ENCODE results near the gene HYAL3. TPM values are rescaled to one million over a fixed set of nuclear protein-coding genes. Genes with fewer than 3 reads are reported as not detected.

Gene HYAL3
- polyA plus RNA-seq, 1 donor from 2014 or later, result 9.1 TPM

DNA sequence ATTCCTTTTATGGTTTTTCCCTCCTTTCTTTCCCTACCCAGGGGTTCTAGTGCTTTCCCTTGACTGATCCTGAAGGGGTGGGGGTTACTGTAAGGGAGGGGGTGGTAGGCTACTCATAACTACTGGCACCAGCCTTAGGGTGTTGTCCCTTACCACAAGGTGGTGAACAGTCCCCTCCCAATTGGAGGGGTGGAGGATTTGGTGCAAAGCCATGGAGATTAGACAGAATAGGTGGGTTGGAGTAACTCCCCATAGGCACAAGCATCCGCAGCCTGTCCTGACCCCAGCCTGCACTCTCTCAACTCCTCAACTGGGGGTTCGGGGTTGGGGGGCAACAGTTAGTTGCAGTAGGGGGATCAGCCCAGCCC is 25.9 kb upstream of the HYAL3 start:
- no peaks in the 10 kb centered on the region for H3F3A ChIP-seq (ENCODE audit: insufficient read depth, low read length, poor library complexity, severe bottlenecking)
- H3K27me3 ChIP-seq (ENCODE audit: insufficient read depth, low read depth, low read length), result no peaks in the 10 kb centered on the region
- no peak overlapping the region for H3K4me3 ChIP-seq (ENCODE audit: low read length)
- no peak overlapping the region for H3K4me2 ChIP-seq (ENCODE audit: low read length)
- no peaks in the 10 kb centered on the region for H3K36me3 ChIP-seq (ENCODE audit: insufficient read depth, low read length)
- TF ChIP-seq CTCF (IDR thresholded peaks at IDR 0.05; ENCODE audit: poor library complexity, severe bottlenecking) (no peak), MXI1 (conservative IDR thresholded peaks at IDR 0.05; ENCODE audit: poor library complexity, severe bottlenecking) (no peak), SMC3 (conservative IDR thresholded peaks at IDR 0.05; ENCODE audit: poor library complexity) (no peak), TAF1 (IDR thresholded peaks at IDR 0.05; ENCODE audit: low read depth) (no peak), EZH2 (IDR thresholded peaks at IDR 0.05; ENCODE audit: borderline replicate concordance, insufficient read depth, low read length, poor library complexity, severe bottlenecking) (no peak)
- TF ChIP-seq, protein P1, sequence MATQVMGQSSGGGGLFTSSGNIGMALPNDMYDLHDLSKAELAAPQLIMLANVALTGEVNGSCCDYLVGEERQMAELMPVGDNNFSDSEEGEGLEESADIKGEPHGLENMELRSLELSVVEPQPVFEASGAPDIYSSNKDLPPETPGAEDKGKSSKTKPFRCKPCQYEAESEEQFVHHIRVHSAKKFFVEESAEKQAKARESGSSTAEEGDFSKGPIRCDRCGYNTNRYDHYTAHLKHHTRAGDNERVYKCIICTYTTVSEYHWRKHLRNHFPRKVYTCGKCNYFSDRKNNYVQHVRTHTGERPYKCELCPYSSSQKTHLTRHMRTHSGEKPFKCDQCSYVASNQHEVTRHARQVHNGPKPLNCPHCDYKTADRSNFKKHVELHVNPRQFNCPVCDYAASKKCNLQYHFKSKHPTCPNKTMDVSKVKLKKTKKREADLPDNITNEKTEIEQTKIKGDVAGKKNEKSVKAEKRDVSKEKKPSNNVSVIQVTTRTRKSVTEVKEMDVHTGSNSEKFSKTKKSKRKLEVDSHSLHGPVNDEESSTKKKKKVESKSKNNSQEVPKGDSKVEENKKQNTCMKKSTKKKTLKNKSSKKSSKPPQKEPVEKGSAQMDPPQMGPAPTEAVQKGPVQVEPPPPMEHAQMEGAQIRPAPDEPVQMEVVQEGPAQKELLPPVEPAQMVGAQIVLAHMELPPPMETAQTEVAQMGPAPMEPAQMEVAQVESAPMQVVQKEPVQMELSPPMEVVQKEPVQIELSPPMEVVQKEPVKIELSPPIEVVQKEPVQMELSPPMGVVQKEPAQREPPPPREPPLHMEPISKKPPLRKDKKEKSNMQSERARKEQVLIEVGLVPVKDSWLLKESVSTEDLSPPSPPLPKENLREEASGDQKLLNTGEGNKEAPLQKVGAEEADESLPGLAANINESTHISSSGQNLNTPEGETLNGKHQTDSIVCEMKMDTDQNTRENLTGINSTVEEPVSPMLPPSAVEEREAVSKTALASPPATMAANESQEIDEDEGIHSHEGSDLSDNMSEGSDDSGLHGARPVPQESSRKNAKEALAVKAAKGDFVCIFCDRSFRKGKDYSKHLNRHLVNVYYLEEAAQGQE (IDR thresholded peaks at IDR 0.05; ENCODE audit: borderline replicate concordance), result no peak
- H3K9me3 ChIP-seq (ENCODE audit: low read length), result no peaks in the 10 kb centered on the region
- H3K27ac ChIP-seq (ENCODE audit: low read length), result no peak overlapping the region
- peaks cover 19% of the 10 kb centered on the region for H3K79me2 ChIP-seq (replicated peaks; ENCODE audit: insufficient read depth, low read length)
- H4K20me1 ChIP-seq (ENCODE audit: insufficient read depth), result no peaks in the 10 kb centered on the region
- H2AFZ ChIP-seq (ENCODE audit: low read depth, low read length), result no peak overlapping the region
- no peak overlapping the region for H3K9ac ChIP-seq (ENCODE audit: low read length)
- no peaks in the 10 kb centered on the region for H3K9me2 ChIP-seq (ENCODE audit: insufficient read depth, low read length)

DNA sequence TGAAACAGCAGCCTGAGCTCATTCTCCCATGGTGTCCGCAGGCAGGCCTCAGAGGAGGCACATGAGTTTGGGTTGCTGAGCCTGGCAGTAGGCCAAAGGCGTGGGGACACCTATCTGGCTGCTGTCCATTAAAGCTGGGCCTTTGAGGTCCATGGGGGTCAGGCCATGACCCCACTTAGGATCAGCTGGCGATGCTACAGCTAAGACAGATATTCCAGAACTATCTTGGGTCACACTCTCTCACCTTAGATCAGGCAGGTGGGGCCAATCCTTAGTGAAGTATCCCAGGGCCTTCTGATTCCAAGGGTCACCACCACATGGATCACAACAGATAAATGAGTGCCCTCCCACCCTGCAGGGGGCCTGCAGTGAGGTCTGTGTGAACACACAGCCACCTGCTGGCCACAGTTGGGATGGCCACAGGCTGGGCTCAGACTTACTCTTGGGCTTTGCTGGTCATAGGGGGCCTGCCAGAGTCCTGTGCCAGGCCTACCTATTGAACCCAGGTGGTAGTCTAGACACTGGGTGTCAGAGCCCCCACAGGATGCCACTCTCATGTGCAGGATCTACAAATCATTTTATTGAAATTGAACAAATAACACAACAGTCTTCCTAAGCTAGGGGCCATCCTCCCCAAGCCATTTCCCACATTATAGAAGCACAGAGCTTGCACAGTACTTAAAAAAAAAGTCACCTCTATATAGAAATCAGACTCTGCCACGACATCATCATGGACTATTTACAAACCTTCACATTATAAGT is 25.3 kb upstream of the HYAL3 start:
- Histone ChIP-seq H3K27ac (ENCODE audit: low read length) (no peak overlapping the region), H3K4me3 (ENCODE audit: low read length) (no peak overlapping the region), H3K36me3 (ENCODE audit: insufficient read depth, low read length) (no peaks in the 10 kb centered on the region), H3K9ac (ENCODE audit: low read length) (no peak overlapping the region), H3K9me3 (ENCODE audit: low read length) (no peaks in the 10 kb centered on the region), H3K4me2 (ENCODE audit: low read length) (no peak overlapping the region), H3K79me2 (replicated peaks; ENCODE audit: insufficient read depth, low read length) (peaks cover 25% of the 10 kb centered on the region), H4K20me1 (ENCODE audit: insufficient read depth) (no peaks in the 10 kb centered on the region), H2AFZ (ENCODE audit: low read depth, low read length) (no peak overlapping the region), H3K27me3 (ENCODE audit: insufficient read depth, low read depth, low read length) (no peaks in the 10 kb centered on the region), H3K9me2 (ENCODE audit: insufficient read depth, low read length) (no peaks in the 10 kb centered on the region), H3F3A (ENCODE audit: insufficient read depth, low read length, poor library complexity, severe bottlenecking) (no peaks in the 10 kb centered on the region)
- TF ChIP-seq EP300 (conservative IDR thresholded peaks at IDR 0.05; ENCODE audit: poor library complexity, severe bottlenecking) (no peak), CTCF (IDR thresholded peaks at IDR 0.05; ENCODE audit: poor library complexity, severe bottlenecking) (peak; percentile 76), RAD21 (conservative IDR thresholded peaks at IDR 0.05) (peak; percentile 63), MXI1 (conservative IDR thresholded peaks at IDR 0.05; ENCODE audit: poor library complexity, severe bottlenecking) (peak; percentile 25), TAF1 (IDR thresholded peaks at IDR 0.05; ENCODE audit: low read depth) (no peak), POLR2AphosphoS5 (IDR thresholded peaks at IDR 0.05) (no peak), SMC3 (conservative IDR thresholded peaks at IDR 0.05; ENCODE audit: poor library complexity) (peak; percentile 73), EZH2 (IDR thresholded peaks at IDR 0.05; ENCODE audit: borderline replicate concordance, insufficient read depth, low read length, poor library complexity, severe bottlenecking) (no peak)
- TF ChIP-seq, protein P1 (IDR thresholded peaks at IDR 0.05; ENCODE audit: borderline replicate concordance), result no peak
